HG02852 (cell line): Measurements from ENCODE around the gene SLC12A5.
A peak's percentile ranks its signal among the peaks of the same experiment; 100 is the strongest.

Source experiments
- ATAC-seq: cut with Tn5 transposase; IDR thresholded peaks from one replicate; pipeline ENCODE4 v1.9.1; 2021; ENCODE audit warnings: mild to moderate bottlenecking, moderate library complexity; ENCODE audit not compliant: unreplicated experiment

The SLC12A5 gene

GRCh38 chr20:46006022-46006705 is 22.9 kb upstream of the SLC12A5 start:
- no peak for ATAC-seq

DNA sequence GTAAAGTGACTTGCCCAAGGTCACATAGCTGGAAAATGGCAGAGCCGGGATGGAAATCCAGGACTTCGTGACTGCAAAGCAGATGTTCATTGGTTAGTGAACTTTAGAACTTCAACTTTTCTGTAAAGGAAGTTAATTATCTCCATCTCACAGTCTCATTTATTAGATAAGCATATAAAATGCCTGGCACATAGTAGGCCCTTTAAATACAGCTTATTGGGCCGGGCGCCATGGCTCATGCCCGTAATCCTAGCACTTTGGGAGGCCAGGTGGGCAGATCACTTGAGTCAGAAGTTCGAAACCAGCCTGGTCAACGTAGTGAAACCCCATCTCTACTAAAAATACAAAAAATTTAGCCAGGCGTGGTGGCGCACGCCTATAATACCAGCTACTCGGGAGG is 22.1 kb upstream of the SLC12A5 start:
- ATAC-seq, result no peak

DNA sequence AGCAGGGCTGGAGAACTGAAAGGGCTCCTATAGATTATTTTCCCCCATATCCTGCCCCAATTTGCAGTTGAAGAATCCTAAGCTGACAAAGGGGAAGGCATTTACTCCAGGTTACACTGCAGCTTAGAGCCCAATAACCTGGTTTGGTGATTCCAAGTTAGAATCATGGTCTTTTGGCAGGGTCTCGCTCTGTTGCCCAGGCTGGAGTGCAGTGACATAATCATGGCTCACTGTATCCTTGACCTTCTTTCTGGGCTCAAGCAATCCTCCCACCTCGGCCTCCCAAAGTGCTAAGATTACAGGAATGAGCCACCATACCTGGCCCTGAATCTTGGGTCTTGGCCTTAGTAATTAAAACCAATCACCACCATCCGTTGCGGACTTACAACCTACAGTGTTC is 21.3 kb upstream of the SLC12A5 start:
- no peak for ATAC-seq

- no peak for ATAC-seq
These were observed 19.2 kb upstream of the SLC12A5 start for GRCh38 chr20:46009816-46010215.

DNA sequence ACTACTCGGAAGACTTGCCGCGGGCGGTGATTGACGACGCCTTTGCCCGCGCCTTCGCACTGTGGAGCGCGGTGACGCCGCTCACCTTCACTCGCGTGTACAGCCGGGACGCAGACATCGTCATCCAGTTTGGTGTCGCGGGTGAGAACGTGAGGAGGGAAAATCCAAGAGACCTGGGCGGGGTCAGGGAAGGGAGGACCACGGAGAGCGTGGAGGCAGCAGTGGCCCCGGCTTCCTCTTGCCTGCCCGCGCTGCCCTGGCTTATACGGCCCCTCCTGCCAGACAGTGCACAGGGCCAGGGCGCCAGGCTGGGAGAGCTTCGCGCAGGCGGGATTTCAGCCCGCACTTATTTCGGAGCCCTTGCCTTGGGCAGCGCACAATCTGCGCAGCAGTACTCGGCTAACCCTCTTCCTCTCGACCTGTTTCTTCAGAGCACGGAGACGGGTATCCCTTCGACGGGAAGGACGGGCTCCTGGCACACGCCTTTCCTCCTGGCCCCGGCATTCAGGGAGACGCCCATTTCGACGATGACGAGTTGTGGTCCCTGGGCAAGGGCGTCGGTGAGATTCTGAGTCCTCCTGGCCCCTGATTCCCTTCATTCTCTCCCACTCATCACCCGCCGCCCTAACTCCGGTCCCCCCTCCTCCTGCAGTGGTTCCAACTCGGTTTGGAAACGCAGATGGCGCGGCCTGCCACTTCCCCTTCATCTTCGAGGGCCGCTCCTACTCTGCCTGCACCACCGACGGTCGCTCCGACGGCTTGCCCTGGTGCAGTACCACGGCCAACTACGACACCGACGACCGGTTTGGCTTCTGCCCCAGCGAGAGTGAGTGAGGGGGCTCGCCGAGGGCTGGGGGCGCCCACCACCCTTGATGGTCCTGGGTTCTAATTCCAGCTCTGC is 18.3 kb upstream of the SLC12A5 start:
- ATAC-seq, result no peak

DNA sequence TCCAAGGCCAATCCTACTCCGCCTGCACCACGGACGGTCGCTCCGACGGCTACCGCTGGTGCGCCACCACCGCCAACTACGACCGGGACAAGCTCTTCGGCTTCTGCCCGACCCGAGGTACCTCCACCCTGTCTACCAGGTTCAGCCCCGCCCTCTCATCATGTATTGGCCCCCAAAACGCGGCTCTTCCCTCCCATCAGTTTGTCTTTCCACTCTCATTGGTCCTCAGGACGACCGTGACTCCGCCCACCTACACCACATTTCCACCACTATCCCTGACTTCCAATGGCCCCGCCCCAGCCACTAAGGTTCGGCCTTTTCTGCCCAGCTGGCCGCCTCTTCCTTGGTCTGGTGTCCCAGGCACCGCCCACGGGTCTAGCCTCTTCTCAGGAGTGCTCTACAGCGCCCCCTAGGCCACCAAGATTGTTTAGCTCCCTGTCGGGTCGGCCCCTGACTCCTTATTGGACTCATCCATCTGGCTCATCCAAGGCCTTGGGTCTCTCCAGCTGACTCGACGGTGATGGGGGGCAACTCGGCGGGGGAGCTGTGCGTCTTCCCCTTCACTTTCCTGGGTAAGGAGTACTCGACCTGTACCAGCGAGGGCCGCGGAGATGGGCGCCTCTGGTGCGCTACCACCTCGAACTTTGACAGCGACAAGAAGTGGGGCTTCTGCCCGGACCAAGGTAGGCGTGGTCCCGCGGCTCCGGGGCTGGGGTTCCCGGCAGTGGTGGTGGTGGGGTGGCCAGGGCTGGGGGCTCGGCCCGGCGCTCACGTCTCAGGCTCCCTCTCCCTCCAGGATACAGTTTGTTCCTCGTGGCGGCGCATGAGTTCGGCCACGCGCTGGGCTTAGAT is 17.2 kb upstream of the SLC12A5 start:
- no peak for ATAC-seq

DNA sequence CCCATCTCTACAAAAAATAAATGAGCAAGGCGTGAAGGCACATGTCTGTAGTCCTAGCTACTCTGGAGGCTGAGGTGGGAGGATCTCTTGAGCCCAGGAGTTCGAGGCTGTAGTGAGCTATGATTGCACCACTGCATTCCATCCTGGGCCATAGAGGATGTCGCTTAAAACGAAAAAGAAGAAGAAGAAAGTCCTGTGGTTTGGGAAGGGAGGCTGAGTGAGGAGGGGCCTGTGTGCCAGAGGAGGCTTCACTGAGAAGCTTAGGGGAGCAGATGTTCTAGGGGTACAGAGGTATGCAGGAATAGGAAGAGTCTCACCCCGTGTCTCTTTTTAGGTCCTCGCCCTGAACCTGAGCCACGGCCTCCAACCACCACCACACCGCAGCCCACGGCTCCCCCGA is 16.1 kb upstream of the SLC12A5 start:
- ATAC-seq, result no peak

GRCh38 chr20:46013322-46013828 is 15.6 kb upstream of the SLC12A5 start:
- ATAC-seq, result no peak

- ATAC-seq, result peak; percentile 72
These were observed 15.0 kb upstream of the SLC12A5 start for GRCh38 chr20:46013829-46014516.

DNA sequence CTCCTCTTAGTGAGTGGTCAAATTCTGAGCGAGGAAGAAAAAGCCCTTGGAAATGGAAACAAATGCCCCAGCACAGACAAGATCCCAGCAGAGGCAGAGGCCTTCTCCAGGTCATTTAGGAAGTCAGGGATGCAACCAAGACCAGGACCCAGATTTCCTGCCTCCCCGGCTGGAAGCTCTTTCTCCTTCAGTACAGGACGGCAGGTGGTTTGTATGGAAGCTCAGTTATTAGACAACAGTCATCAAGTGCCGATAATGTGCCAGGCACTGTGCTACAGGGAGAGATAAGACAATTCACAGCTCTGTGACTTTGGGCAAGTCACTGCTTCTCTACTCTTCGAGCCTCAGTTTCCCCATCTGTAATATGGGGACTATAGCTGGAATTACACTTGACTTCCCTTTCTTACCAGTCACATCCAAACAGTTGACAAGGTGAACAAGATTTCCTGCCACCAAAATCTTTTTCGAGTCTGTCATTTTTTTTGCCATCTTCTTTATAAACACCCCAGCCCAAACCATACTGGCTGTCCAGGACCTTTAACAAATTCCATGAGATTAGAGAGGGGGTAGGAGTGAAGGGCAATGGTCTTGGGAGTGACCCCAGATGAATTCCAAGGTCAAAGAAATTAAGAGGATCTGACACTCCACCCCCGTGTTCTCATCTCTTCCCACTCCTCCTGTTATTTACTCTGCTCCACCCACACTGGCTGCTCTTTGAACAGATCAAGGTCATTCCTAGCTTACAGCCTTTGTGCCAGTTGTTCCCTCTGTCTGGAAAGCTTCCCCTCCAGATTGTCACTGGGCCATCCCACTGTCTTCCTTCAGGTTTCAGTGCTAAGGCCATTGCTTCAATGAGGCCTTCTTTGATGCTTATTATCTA is 14.3 kb upstream of the SLC12A5 start:
- no peak for ATAC-seq

DNA sequence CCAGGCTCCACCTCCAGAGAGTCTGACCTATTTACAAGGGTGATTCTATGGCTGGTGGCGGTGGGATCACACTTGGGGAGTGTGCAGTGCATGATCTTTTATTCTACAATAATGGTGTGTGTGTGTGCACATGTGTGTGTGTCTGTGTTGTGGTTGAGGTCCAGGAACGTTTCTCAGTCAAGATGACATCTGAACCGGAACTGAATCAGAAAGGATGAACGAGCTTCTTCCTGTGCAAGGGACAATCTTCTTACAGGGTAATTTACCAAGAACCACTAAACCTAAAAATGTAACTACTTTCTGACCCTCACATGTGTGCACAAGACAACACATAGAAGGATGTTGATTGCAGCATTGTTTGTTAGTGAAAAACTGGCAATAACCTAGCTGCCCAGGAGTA is 11.7 kb upstream of the SLC12A5 start:
- no peak for ATAC-seq

GRCh38 chr20:46018112-46018511 is 10.9 kb upstream of the SLC12A5 start:
- no peak for ATAC-seq

GRCh38 chr20:46018611-46019010 is 10.4 kb upstream of the SLC12A5 start:
- ATAC-seq, result no peak

- no peak for ATAC-seq
These were observed 8.5 kb upstream of the SLC12A5 start for GRCh38 chr20:46020555-46020954.

DNA sequence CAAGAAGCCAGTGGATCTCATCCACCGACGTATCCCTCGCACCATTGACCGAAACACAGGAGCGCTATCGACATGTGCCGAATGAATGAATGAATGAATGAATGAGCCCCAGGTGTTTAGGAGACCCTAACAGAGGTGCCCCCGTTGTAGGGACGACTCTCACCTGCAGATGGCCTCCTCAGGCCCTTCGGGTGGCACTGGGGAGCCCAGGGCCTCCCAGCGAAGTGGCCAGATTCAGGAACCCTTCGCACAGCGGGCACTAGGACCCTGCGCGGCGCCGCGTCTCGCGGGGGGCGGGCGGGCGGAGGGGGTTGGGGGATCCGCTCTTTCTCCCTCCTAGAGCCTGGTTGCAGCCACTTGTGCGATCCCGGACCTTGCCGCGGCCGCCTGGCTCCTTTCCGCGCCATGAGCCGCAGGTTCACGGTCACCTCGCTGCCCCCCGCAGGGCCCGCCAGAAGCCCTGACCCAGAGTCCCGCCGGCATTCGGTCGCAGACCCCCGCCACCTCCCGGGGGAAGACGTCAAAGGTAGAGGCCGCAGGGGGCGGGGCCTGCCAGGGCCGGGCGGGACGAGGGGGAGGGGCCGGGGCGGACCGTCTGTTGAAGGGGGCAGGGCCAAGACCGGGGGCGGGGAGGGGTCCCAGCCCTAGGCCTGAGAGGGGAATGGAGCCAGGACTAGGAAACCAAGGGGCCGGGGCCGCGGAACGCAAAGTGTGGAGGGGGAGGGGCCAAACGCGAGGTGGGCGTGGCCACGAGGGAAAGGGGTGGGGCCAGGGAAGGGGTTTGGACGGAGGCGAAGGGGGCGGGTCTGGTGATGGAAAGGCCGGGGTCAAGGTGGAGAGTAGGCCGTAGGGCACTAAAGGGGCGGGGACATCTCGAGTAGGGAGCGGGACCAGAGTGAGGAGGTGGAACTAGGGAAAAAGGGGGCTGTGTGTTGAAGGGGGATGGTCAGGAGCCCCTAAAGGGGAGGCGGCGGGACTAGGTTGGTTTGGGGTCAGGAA is 7.4 kb upstream of the SLC12A5 start:
- no peak for ATAC-seq

DNA sequence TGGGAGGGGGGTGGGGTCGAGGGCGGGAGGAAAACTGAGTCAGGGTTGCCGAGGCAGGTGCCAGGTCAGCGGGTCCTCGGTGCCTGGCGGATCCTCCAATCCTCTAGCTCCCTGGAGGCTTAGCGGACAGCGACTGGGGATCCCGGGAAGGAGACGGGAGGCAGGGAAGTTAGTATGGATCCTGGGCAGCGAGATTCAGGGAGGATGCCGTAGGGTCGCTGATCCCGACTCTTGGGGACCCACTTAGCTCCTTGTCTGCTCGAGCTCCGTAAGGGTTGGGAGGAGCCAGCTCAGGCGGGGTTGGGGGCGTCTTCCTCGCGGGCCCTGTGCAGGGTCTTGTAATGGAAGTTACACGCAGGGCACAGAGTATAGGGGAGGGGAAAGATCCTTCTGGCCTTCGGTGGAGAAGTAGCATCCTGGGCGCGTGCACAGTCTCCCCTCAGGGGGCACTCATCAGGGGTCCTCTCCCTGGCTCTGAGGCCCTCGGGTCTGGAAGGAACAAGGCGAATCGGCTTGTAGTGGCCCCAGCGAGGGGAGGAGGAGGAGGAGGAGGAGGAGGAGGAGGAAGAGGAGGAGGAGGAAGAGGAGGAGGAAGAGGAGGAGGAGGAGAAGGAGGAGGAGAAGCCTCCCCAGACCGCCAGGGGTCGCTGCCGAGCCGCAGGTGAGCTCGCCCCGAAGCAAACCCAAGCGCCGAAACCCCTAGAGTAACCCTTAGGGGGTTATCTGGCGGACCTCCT is 6.4 kb upstream of the SLC12A5 start:
- no peak for ATAC-seq

GRCh38 chr20:46023148-46023484 is 5.9 kb upstream of the SLC12A5 start:
- no peak for ATAC-seq

- no peak for ATAC-seq
These were observed 5.0 kb upstream of the SLC12A5 start for GRCh38 chr20:46023999-46024398.
